SK-N-SH treated with all-trans-retinoic acid at 6 μM for 48 hours (cell line): Measurements from ENCODE around the gene RDX.

ENCODE experiments used
- ATAC-seq: fragments of 200-7000 bp; cut with Tn5 transposase; 3 replicates; pipeline ENCODE4 v1.9.1; 2020; ENCODE audit warnings: mild to moderate bottlenecking, moderate library complexity
- ARNTL ChIP-seq: fragments of 450-650 bp; formaldehyde crosslinking; IDR thresholded peaks from 2 replicates; pipeline ENCODE4 v1.5.0; 2020; ENCODE audit warnings: low read depth, mild to moderate bottlenecking, moderate library complexity, borderline replicate concordance
- BACH2 ChIP-seq: fragments of 250-450 bp; sonication (Bioruptor Pico); IDR thresholded peaks from 2 replicates; pipeline ENCODE4 v1.9.0; 2021; ENCODE audit warnings: mild to moderate bottlenecking, borderline replicate concordance
- CREB5 ChIP-seq: fragments of 250-450 bp; sonication (Bioruptor Pico); IDR thresholded peaks from 2 replicates; pipeline ENCODE4 v1.5.1; 2020; ENCODE audit warnings: low read depth, mild to moderate bottlenecking, moderate library complexity
- CSRNP3 ChIP-seq: fragments of 250-450 bp; sonication (Bioruptor Pico); IDR thresholded peaks from 2 replicates; pipeline ENCODE4 v1.5.1; 2021; ENCODE audit warnings: mild to moderate bottlenecking, moderate library complexity
- ESRRG ChIP-seq: fragments of 250-450 bp; sonication (Bioruptor Pico); IDR thresholded peaks from 2 replicates; pipeline ENCODE4 v1.6.1; 2021; ENCODE audit warnings: mild to moderate bottlenecking
- GLIS3 ChIP-seq: fragments of 250-450 bp; sonication (Bioruptor Pico); IDR thresholded peaks from 2 replicates; pipeline ENCODE4 v1.5.0; 2020; ENCODE audit warnings: mild to moderate bottlenecking, moderate library complexity
- ISL1 ChIP-seq: fragments of 250-450 bp; sonication (Bioruptor Pico); IDR thresholded peaks from 2 replicates; pipeline ENCODE4 v2.1.2; 2022; ENCODE audit warnings: mild to moderate bottlenecking, moderate library complexity
- OSR1 ChIP-seq: fragments of 250-450 bp; sonication (Bioruptor Pico); IDR thresholded peaks from 2 replicates; pipeline ENCODE4 v1.8.0; 2022; ENCODE audit warnings: moderate library complexity, mild to moderate bottlenecking, inconsistent platforms
- PATZ1 ChIP-seq: fragments of 250-450 bp; sonication (Bioruptor Pico); IDR thresholded peaks from 2 replicates; pipeline ENCODE4 v1.8.0; 2020; ENCODE audit warnings: mild to moderate bottlenecking, moderate library complexity, borderline replicate concordance
- POU6F1 ChIP-seq: fragments of 250-450 bp; sonication (Bioruptor Pico); IDR thresholded peaks from 2 replicates; pipeline ENCODE4 v1.8.0; 2021; ENCODE audit warnings: low read depth, mild to moderate bottlenecking, moderate library complexity, borderline replicate concordance
- PPARA ChIP-seq: fragments of 250-450 bp; sonication (Bioruptor Pico); IDR thresholded peaks from 2 replicates; pipeline ENCODE4 v1.5.0; 2020; ENCODE audit warnings: mild to moderate bottlenecking, borderline replicate concordance
- RARB ChIP-seq: fragments of 250-450 bp; sonication (Bioruptor Pico); IDR thresholded peaks from 2 replicates; pipeline ENCODE4 v1.8.0; 2021; ENCODE audit warnings: mild to moderate bottlenecking, moderate library complexity
- SNAI2 ChIP-seq: fragments of 250-450 bp; sonication (Bioruptor Pico); IDR thresholded peaks from 2 replicates; pipeline ENCODE4 v1.5.0; 2020; ENCODE audit warnings: mild to moderate bottlenecking, moderate library complexity
- TCF4 ChIP-seq: fragments of 250-450 bp; sonication (Bioruptor Pico); IDR thresholded peaks from 2 replicates; pipeline ENCODE4 v1.8.0; 2021; ENCODE audit warnings: mild to moderate bottlenecking, moderate library complexity, borderline replicate concordance
- TOX ChIP-seq: fragments of 250-450 bp; sonication (Bioruptor Pico); IDR thresholded peaks from 2 replicates; pipeline ENCODE4 v1.8.0; 2021; ENCODE audit warnings: mild to moderate bottlenecking, moderate library complexity, borderline replicate concordance
- ZC3H10 ChIP-seq: fragments of 250-450 bp; sonication (Bioruptor Pico); IDR thresholded peaks from 2 replicates; pipeline ENCODE4 v1.5.1; 2021; ENCODE audit warnings: mild to moderate bottlenecking, moderate library complexity
- ZFP3 ChIP-seq: fragments of 250-450 bp; sonication (Bioruptor Pico); IDR thresholded peaks from 2 replicates; pipeline ENCODE4 v1.5.0; 2020; ENCODE audit warnings: mild to moderate bottlenecking, moderate library complexity
- ZFP30 ChIP-seq: fragments of 450-650 bp; formaldehyde crosslinking; IDR thresholded peaks from 2 replicates; pipeline ENCODE4 v1.5.0; 2022; ENCODE audit warnings: mild to moderate bottlenecking, moderate library complexity
- ZNF565 ChIP-seq: fragments of 450-650 bp; formaldehyde crosslinking; conservative IDR thresholded peaks from 2 replicates; pipeline ENCODE4 v1.5.0; 2020; ENCODE audit warnings: low read depth, mild to moderate bottlenecking, moderate library complexity
- ZNF70 ChIP-seq: fragments of 450-650 bp; formaldehyde crosslinking; IDR thresholded peaks from 2 replicates; pipeline ENCODE4 v1.5.0; 2020; ENCODE audit warnings: mild to moderate bottlenecking, moderate library complexity
- ZNF8 ChIP-seq: fragments of 450-650 bp; formaldehyde crosslinking; IDR thresholded peaks from 2 replicates; pipeline ENCODE4 v1.5.0; 2020; ENCODE audit warnings: mild to moderate bottlenecking, moderate library complexity

The RDX gene

GRCh38 chr11:110207123-110207522, 89.3 kb downstream of the RDX start (continued):
- TF ChIP-seq CREB5 (CRISPR knock-in tag), result no peak
- TF ChIP-seq BACH2 (CRISPR knock-in tag), result no peak
- no peak for TF ChIP-seq GLIS3
- no peak for TF ChIP-seq ZC3H10 (CRISPR knock-in tag)
- TF ChIP-seq ZFP30, result no peak
- no peak for TF ChIP-seq POU6F1 (CRISPR knock-in tag)
- no peak for TF ChIP-seq TCF4
- TF ChIP-seq ESRRG (CRISPR knock-in tag), result no peak

- ATAC-seq, result no peak
- TF ChIP-seq ZFP30 (no peak), ARNTL (CRISPR knock-in tag) (no peak), OSR1 (no peak), ZNF8 (CRISPR knock-in tag) (no peak), RARB (CRISPR knock-in tag) (no peak)
- TF ChIP-seq, all 23 proteins: peak for 0
These were observed 95.6 kb downstream of the RDX start for GRCh38 chr11:110200836-110201235.

- TF ChIP-seq ZNF70 (CRISPR knock-in tag), result no peak
- TF ChIP-seq ESRRG (CRISPR knock-in tag), result no peak
- ATAC-seq, result peak; percentile 12; the same call in 1 of the 3 replicates
These were observed 96.2 kb downstream of the RDX start for GRCh38 chr11:110200241-110200640.

- ATAC-seq, result no peak
These were observed 97.0 kb downstream of the RDX start for GRCh38 chr11:110199184-110199981.

GRCh38 chr11:110198031-110198729, 98.2 kb downstream of the RDX start:
- TF ChIP-seq PPARA, result no peak
- no peak for TF ChIP-seq ZNF70 (CRISPR knock-in tag)
- TF ChIP-seq CREB5 (CRISPR knock-in tag), result no peak
- TF ChIP-seq TOX (CRISPR knock-in tag), result no peak
- TF ChIP-seq PATZ1 (CRISPR knock-in tag), result no peak
- TF ChIP-seq OSR1, result no peak
- no peak for TF ChIP-seq ZFP3
- TF ChIP-seq ZC3H10 (CRISPR knock-in tag), result no peak
- no peak for TF ChIP-seq CSRNP3 (CRISPR knock-in tag)
- TF ChIP-seq ZNF565 (CRISPR knock-in tag), result no peak
- no peak for TF ChIP-seq ZNF8 (CRISPR knock-in tag)
- TF ChIP-seq SNAI2 (CRISPR knock-in tag), result no peak
- no peak for ATAC-seq

More at GRCh38 chr11:110199184-110199981, 97.0 kb downstream of the RDX start:
- TF ChIP-seq ZNF565 (CRISPR knock-in tag) (no peak), PPARA (no peak), ZC3H10 (CRISPR knock-in tag) (no peak), RARB (CRISPR knock-in tag) (no peak), BACH2 (CRISPR knock-in tag) (no peak), TCF4 (no peak), ISL1 (CRISPR knock-in tag) (no peak), ESRRG (CRISPR knock-in tag) (no peak)
